DMS 273 (cell line): ENCODE data around the gene ARTN.

Experiments
- DNase-seq: peaks from one replicate; lab custom pipeline; 2025; ENCODE audit not compliant: unreplicated experiment; lab: John Stamatoyannopoulos, UW

The ARTN gene

DNA sequence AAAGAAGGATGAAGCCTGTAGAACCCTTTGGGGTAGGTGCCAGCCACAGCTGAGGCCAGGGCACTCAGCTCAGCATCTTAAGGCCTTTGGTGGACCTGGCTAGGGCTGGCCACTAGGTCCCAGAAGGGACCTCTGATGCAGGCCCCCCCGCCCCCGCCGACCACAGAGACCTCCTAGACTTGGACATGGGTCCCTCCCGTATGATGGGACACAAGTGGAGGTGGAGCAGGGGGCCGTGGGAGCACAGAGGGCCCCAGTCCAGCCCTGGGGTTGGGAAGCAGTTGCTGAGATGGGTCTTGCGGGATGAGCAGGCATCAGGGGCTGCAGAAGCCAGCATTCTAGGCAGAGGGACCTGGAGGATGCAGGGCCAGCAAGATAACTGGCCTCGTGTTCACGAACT, 48.6 kb downstream of the ARTN start:
- no peak for DNase-seq

GRCh38 chr1:43982808-43983207, 49.2 kb downstream of the ARTN start:
- DNase-seq: no peak

GRCh38 chr1:43983253-43983899, 49.8 kb downstream of the ARTN start:
- DNase-seq: no peak

GRCh38 chr1:43984855-43985254, 51.3 kb downstream of the ARTN start:
- no peak for DNase-seq

- DNase-seq: no peak
These were observed 52.5 kb downstream of the ARTN start for GRCh38 chr1:43985984-43986595.

DNA sequence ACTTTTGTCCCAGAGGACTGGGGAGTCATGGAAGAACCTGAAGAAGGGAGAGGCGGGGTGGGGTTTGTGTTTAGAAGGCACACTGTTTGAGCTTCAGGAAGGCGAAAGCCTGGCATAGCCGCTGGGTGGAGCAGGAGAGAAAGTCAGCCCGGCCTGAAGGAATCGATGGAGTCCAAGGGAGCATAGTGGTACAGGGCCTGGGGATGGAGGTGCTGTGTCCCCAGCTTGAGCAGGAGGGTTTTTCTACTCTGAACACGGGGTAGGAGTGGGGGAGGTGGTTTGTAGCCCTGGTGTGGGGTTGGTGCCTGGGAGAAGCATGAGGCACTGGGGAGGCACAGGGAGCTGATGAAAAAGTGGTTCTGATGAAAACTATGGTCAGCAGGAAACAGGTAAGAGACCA, 53.1 kb downstream of the ARTN start:
- no peak for DNase-seq
